Measurements from ENCODE around the gene PHKA2. TPM values are rescaled to one million over a fixed set of nuclear protein-coding genes. Genes with fewer than 3 reads are reported as not detected.

PHKA2 gene
- total RNA-seq, 5 donors from 2014 or later (not counting 1 experiment from before 2014, with no cell fraction given): 35.0 to 46.0 (median 44.0) TPM

DNA sequence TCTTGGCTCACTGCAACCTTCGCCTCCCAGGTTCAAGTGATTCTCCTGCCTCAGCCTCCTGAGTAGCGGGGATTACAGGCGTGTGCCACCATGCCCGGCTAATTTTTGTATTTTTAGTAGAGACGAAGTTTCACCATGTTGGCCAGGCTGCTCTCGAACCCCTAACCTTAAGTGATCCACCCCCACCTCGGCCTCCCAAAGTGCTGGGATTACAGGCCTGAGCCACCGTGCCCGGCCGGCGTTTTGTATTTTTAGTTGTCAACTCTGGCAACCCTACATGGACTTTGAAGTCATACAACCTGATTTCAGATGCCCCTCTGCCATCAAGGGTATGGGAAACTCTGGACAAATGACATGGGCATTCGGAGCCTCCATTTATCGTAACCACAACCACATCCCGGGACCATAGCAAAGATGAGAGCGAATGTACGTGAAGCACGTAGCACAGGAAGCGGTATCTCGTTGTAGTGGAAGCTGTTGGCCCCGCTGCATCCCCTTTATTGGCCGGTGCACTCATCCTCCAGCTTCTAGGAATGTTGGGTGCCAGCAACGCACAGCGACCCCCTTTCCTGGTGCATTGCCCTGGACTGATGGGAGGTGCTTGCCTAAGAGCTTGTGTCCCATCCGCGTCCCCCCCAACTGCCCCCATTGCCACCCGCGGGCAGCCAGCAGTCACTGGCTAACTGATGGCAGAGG is 109.2 kb downstream of the PHKA2 start:
- Histone ChIP-seq H3K36me3 (ENCODE audit: control insufficient read depth in 2 of 2, extremely low read depth in 1 of 2, insufficient read depth in 1 of 2, low read length in 1 of 2) (no peaks in the 10 kb centered on the region), H3K27me3 (replicated peaks in 1 of 2; ENCODE audit: control insufficient read depth in 2 of 2, extremely low read depth in 1 of 2, insufficient read depth in 2 of 2, low read length in 1 of 2) (peaks cover 0 to 22% of the 10 kb centered on the region in 2 experiments), H3K4me3 (ENCODE audit: control insufficient read depth in 1 of 2, extremely low read depth in 1 of 2, low read length in 1 of 2) (no peak overlapping the region), H3K9me3 (no peaks in the 10 kb centered on the region), H3K4me1 (ENCODE audit: control insufficient read depth in 1 of 2, extremely low read depth in 1 of 2, insufficient read depth in 2 of 2, low read length in 2 of 2) (peaks cover 0 to 4% of the 10 kb centered on the region in 2 experiments), H3K27ac (ENCODE audit: low read length) (no peak overlapping the region)
- no peak for ATAC-seq (replicated peaks in 1 of 4)
- POLR2A ChIA-PET: no interaction called here
- no peak overlapping the region for H3K27ac Mint-ChIP-seq
- no peaks in the 10 kb centered on the region for H3K4me1 Mint-ChIP-seq
- H3K36me3 Mint-ChIP-seq: no peaks in the 10 kb centered on the region
- DNase-seq: no peak
- 81% methylated on average over 13 of the region's 27 CpGs for WGBS (ENCODE audit: insufficient coverage)
- H3K4me3 Mint-ChIP-seq: no peak overlapping the region
- CTCF ChIA-PET: no interaction called here
- H3K27me3 Mint-ChIP-seq: peaks cover 4 to 11% of the 10 kb centered on the region in 2 donors
- H3K9me3 Mint-ChIP-seq: peaks cover 0 to 4% (median 0%) of the 10 kb centered on the region in 3 donors

DNA sequence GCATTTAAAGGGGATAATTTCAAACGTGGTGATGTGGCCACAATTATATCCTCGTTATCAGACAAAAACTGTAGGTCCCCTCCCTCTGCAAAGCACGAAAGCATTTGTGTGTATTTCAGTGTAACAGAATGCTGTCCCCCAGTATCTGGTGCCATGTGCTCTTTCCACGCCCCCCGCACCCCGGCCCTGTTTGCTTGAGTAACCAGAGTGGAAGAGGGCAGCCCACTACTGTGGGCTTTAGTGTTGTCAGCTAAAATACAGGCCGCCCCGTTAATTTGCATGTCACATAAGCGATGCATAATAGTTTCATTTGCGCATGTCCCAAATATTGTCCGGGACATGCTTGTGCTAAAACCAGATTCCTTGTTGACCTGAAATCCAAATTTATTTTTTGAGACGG is 110.1 kb downstream of the PHKA2 start:
- Mint-ChIP-seq H3K27me3 (peaks cover 4 to 11% of the 10 kb centered on the region in 2 donors), H3K4me1 (no peaks in the 10 kb centered on the region), H3K27ac (no peak overlapping the region), H3K36me3 (no peaks in the 10 kb centered on the region), H3K4me3 (no peak overlapping the region), H3K9me3 (peaks cover 0 to 4% (median 0%) of the 10 kb centered on the region in 3 donors)
- Histone ChIP-seq H3K4me1 (ENCODE audit: control insufficient read depth in 1 of 2, extremely low read depth in 1 of 2, insufficient read depth in 2 of 2, low read length in 2 of 2) (peaks cover 0 to 4% of the 10 kb centered on the region in 2 experiments), H3K36me3 (ENCODE audit: control insufficient read depth in 2 of 2, extremely low read depth in 1 of 2, insufficient read depth in 1 of 2, low read length in 1 of 2) (no peaks in the 10 kb centered on the region), H3K9me3 (no peaks in the 10 kb centered on the region), H3K27me3 (replicated peaks in 1 of 2; ENCODE audit: control insufficient read depth in 2 of 2, extremely low read depth in 1 of 2, insufficient read depth in 2 of 2, low read length in 1 of 2) (peaks cover 0 to 17% of the 10 kb centered on the region in 2 experiments), H3K4me3 (ENCODE audit: control insufficient read depth in 1 of 2, extremely low read depth in 1 of 2, low read length in 1 of 2) (no peak overlapping the region), H3K27ac (ENCODE audit: low read length) (no peak overlapping the region)
- DNase-seq (no peak), ATAC-seq (replicated peaks in 1 of 4) (no peak)
- ChIA-PET POLR2A (no interaction called here), CTCF (no interaction called here)
- 100% methylated on average over 6 of the region's 12 CpGs for WGBS (ENCODE audit: insufficient coverage)

- ChIA-PET POLR2A (no interaction called here), CTCF (interaction anchor here in 1 of 2 donors (0.6 kb wide), 1 partner anchor 434 kb away, joined by 5 read pairs; no protein-coding TSS in a partner anchor)
- peaks cover 0 to 4% (median 0%) of the 10 kb centered on the region in 3 donors for H3K9me3 Mint-ChIP-seq
- Histone ChIP-seq H3K4me3 (ENCODE audit: control insufficient read depth in 1 of 2, extremely low read depth in 1 of 2, low read length in 1 of 2) (no peak overlapping the region), H3K36me3 (ENCODE audit: control insufficient read depth in 2 of 2, extremely low read depth in 1 of 2, insufficient read depth in 1 of 2, low read length in 1 of 2) (no peaks in the 10 kb centered on the region), H3K27me3 (replicated peaks in 1 of 2; ENCODE audit: control insufficient read depth in 2 of 2, extremely low read depth in 1 of 2, insufficient read depth in 2 of 2, low read length in 1 of 2) (peaks cover 0 to 12% of the 10 kb centered on the region in 2 experiments), H3K27ac (ENCODE audit: low read length) (no peak overlapping the region), H3K4me1 (ENCODE audit: control insufficient read depth in 1 of 2, extremely low read depth in 1 of 2, insufficient read depth in 2 of 2, low read length in 2 of 2) (peaks cover 0 to 4% of the 10 kb centered on the region in 2 experiments), H3K9me3 (no peaks in the 10 kb centered on the region)
- 53% methylated on average over 10 of the region's 27 CpGs for WGBS (ENCODE audit: insufficient coverage)
- ATAC-seq (replicated peaks in 1 of 4) (no peak), DNase-seq (no peak)
- no peak overlapping the region for H3K4me3 Mint-ChIP-seq
- no peak overlapping the region for H3K27ac Mint-ChIP-seq
- H3K36me3 Mint-ChIP-seq: no peaks in the 10 kb centered on the region
- H3K4me1 Mint-ChIP-seq: no peaks in the 10 kb centered on the region
- peaks cover 4 to 9% of the 10 kb centered on the region in 2 donors for H3K27me3 Mint-ChIP-seq
Measured at GRCh38 chrX:18873189-18873791, 110.6 kb downstream of the PHKA2 start.

DNA sequence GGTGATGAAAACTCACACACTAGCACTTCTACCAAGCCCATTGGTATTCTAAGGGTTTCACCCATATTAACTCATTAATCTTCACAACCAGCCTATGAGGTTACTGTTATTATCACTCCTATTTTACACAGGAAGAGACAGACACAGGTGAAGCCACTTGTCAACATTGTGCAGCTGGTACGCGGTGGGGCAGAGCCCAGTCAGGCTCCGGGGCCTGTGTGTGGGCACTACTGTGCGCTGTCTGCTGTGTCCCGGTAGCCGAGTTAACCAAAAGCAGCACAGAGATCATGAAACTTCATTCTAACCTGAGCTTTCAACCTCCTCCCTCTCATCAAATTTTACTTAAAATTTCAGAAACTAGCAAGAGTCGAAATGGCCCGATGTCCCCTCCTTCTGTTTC is 111.3 kb downstream of the PHKA2 start:
- peaks cover 0 to 4% of the 10 kb centered on the region in 2 experiments for H3K4me1 ChIP-seq (ENCODE audit: control insufficient read depth in 1 of 2, extremely low read depth in 1 of 2, insufficient read depth in 2 of 2, low read length in 2 of 2)
- H3K27me3 ChIP-seq (replicated peaks in 1 of 2; ENCODE audit: control insufficient read depth in 2 of 2, extremely low read depth in 1 of 2, insufficient read depth in 2 of 2, low read length in 1 of 2): peaks cover 0 to 12% of the 10 kb centered on the region in 2 experiments
- no peak overlapping the region for H3K4me3 ChIP-seq (ENCODE audit: control insufficient read depth in 1 of 2, extremely low read depth in 1 of 2, low read length in 1 of 2)
- Mint-ChIP-seq H3K27me3 (peaks cover 4 to 8% of the 10 kb centered on the region in 2 donors), H3K9me3 (peaks cover 0 to 4% (median 0%) of the 10 kb centered on the region in 3 donors), H3K4me3 (no peak overlapping the region), H3K27ac (no peak overlapping the region), H3K4me1 (no peaks in the 10 kb centered on the region), H3K36me3 (no peaks in the 10 kb centered on the region)
- no peaks in the 10 kb centered on the region for H3K36me3 ChIP-seq (ENCODE audit: control insufficient read depth in 2 of 2, extremely low read depth in 1 of 2, insufficient read depth in 1 of 2, low read length in 1 of 2)
- no peak overlapping the region for H3K27ac ChIP-seq (ENCODE audit: low read length)
- POLR2A ChIA-PET: no interaction called here
- WGBS (ENCODE audit: insufficient coverage): no CpG with 5 or more reads among the region's 8 CpGs
- ATAC-seq (replicated peaks in 1 of 4): no peak
- H3K9me3 ChIP-seq: no peaks in the 10 kb centered on the region
- CTCF ChIA-PET: interaction anchor here in 1 of 2 donors (0.6 kb wide), 1 partner anchor 434 kb away, joined by 5 read pairs; no protein-coding TSS in a partner anchor
- DNase-seq: no peak

DNA sequence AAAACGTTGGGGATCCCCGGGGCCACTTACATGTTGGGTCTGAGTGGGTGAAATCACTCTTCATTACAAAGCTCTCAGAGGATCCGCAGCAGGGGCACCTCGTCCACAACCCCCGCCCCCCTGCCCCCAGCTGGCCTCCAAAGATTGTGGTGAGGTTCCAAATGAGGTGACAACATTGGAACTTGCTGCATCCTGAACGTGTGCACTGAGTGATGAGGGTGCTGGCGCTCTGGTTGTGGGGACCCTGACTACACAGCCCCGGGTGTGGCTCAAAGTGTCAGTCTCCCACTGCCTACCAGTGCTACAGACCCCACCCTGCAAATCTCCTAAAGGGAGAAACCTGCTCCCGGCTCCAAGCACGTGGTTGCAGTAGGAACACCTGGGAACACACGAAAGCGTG is 111.9 kb downstream of the PHKA2 start:
- ChIA-PET CTCF (no interaction called here), POLR2A (no interaction called here)
- ATAC-seq (replicated peaks in 1 of 4): no peak
- peaks cover 4 to 8% of the 10 kb centered on the region in 2 donors for H3K27me3 Mint-ChIP-seq
- Histone ChIP-seq H3K27me3 (replicated peaks in 1 of 2; ENCODE audit: control insufficient read depth in 2 of 2, extremely low read depth in 1 of 2, insufficient read depth in 2 of 2, low read length in 1 of 2) (peaks cover 0 to 9% of the 10 kb centered on the region in 2 experiments), H3K4me3 (ENCODE audit: control insufficient read depth in 1 of 2, extremely low read depth in 1 of 2, low read length in 1 of 2) (no peak overlapping the region), H3K4me1 (ENCODE audit: control insufficient read depth in 1 of 2, extremely low read depth in 1 of 2, insufficient read depth in 2 of 2, low read length in 2 of 2) (peaks cover 0 to 4% of the 10 kb centered on the region in 2 experiments), H3K27ac (ENCODE audit: low read length) (no peak overlapping the region), H3K36me3 (ENCODE audit: control insufficient read depth in 2 of 2, extremely low read depth in 1 of 2, insufficient read depth in 1 of 2, low read length in 1 of 2) (no peaks in the 10 kb centered on the region), H3K9me3 (no peaks in the 10 kb centered on the region)
- DNase-seq: no peak
- no peak overlapping the region for H3K4me3 Mint-ChIP-seq
- H3K36me3 Mint-ChIP-seq: no peaks in the 10 kb centered on the region
- WGBS (ENCODE audit: insufficient coverage): 100% methylated on average over 2 of the region's 12 CpGs
- no peak overlapping the region for H3K27ac Mint-ChIP-seq
- H3K9me3 Mint-ChIP-seq: peaks cover 0 to 4% (median 0%) of the 10 kb centered on the region in 3 donors
- no peaks in the 10 kb centered on the region for H3K4me1 Mint-ChIP-seq

DNA sequence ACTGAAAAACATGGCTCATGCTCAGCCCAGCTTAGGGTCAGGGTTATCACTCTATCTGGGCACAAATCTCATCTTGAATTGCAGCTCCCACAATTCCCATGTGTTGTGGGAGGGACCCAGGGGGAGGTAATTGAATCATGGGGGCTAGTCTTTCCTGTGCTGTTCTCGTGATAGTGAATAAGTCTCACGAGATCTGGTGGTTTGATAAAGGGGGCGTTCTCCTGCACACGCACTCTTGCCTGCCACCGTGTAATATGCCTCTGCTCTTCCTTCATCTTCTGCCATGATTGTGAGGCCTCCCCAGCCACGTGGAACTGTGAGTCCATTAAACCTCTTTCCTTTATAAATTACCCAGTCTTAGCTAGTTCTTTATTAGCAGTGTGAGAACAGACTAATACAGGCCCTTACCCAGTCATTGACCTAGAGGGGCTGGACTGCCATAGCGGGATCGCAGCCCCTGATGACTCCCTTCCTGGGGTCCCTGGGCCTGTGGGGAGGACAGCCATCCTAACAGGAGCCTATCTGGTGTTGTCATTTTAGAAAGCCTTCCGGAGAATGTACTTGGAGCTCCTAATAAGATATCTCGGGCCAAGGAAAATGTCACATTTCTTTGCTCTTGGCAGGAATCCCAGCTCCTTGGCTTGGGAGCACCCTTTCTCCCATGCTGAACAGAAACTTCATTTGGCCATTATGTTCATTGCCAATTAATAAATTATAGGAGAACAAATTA is 112.6 kb downstream of the PHKA2 start:
- CTCF ChIA-PET: no interaction called here
- Histone ChIP-seq H3K4me3 (ENCODE audit: control insufficient read depth in 1 of 2, extremely low read depth in 1 of 2, low read length in 1 of 2) (no peak overlapping the region), H3K36me3 (ENCODE audit: control insufficient read depth in 2 of 2, extremely low read depth in 1 of 2, insufficient read depth in 1 of 2, low read length in 1 of 2) (no peaks in the 10 kb centered on the region), H3K9me3 (no peaks in the 10 kb centered on the region), H3K27me3 (replicated peaks in 1 of 2; ENCODE audit: control insufficient read depth in 2 of 2, extremely low read depth in 1 of 2, insufficient read depth in 2 of 2, low read length in 1 of 2) (peaks cover 0 to 6% of the 10 kb centered on the region in 2 experiments), H3K4me1 (ENCODE audit: control insufficient read depth in 1 of 2, extremely low read depth in 1 of 2, insufficient read depth in 2 of 2, low read length in 2 of 2) (peaks cover 0 to 4% of the 10 kb centered on the region in 2 experiments), H3K27ac (ENCODE audit: low read length) (no peak overlapping the region)
- no peak overlapping the region for H3K4me3 Mint-ChIP-seq
- peaks cover 0 to 4% (median 0%) of the 10 kb centered on the region in 3 donors for H3K9me3 Mint-ChIP-seq
- DNase-seq (no peak), ATAC-seq (replicated peaks in 1 of 4) (no peak)
- H3K27ac Mint-ChIP-seq: no peak overlapping the region
- peaks cover 4 to 8% of the 10 kb centered on the region in 2 donors for H3K27me3 Mint-ChIP-seq
- H3K36me3 Mint-ChIP-seq: no peaks in the 10 kb centered on the region
- 80% methylated on average over 1 of the region's 10 CpGs for WGBS (ENCODE audit: insufficient coverage)
- H3K4me1 Mint-ChIP-seq: no peaks in the 10 kb centered on the region
- POLR2A ChIA-PET: interaction anchor here in 1 of 2 donors (0.6 kb wide), 1 partner anchor 21 kb away, joined by 3 read pairs; no protein-coding TSS in a partner anchor
